ENCODE results near the gene MYH7.
"Not testable (repeated sequence)": the region's sequence is repeated elsewhere in the genome, so short reads cannot be mapped to it uniquely, and the experiment has no call there.

The MYH7 gene

DNA sequence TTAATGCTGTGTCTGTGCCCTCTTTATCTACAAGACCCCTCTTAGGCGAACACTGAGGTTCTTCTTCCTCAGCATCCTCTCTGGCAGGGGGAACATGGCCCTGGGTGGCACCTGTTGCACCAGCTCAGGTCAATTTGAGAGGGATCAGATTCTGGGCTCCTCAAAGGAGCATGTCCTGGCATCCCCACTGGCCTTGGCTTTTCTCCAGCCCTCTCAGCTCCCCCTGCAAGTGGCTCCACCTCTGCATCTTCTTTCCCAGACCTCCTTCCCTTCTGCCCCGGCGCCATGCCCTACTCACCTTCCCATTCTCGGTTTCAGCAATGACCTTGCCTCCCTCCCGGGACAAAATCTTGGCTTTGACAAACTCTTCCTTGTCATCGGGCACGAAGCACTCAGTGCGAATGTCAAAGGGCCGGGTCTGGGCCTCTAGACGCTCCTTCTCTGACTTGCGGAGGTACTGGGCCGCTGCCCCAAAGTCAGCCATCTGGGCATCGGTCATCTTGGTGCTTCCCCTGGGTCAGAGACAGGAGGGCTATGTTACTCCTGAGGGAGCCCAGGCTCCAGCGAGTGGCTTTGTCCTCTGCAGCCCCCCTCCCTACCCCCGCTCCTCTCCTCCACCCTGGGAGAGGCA, 28.6 kb downstream of the MYH7 start:
- no peak for DNase-seq

DNA sequence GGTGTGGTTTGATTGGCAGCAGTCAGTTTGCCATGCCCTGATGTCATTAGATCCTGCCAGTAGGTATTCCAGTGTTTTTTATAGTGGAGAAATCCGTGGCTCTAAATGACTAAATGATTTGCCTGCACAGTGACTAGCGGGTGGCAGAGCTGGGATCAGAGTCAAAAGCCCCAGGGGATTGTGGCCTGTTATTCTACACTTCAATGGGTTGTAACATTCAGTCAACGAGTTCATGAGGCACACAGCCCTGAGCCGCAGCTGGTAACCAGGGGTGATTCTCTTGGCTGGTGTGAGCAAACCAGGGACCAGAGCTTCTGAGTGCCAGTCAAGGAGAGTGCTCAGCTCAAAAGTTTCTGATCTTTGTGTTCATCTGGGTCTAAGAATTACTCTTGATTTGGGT, 29.2 kb downstream of the MYH7 start:
- DNase-seq: no peak

DNA sequence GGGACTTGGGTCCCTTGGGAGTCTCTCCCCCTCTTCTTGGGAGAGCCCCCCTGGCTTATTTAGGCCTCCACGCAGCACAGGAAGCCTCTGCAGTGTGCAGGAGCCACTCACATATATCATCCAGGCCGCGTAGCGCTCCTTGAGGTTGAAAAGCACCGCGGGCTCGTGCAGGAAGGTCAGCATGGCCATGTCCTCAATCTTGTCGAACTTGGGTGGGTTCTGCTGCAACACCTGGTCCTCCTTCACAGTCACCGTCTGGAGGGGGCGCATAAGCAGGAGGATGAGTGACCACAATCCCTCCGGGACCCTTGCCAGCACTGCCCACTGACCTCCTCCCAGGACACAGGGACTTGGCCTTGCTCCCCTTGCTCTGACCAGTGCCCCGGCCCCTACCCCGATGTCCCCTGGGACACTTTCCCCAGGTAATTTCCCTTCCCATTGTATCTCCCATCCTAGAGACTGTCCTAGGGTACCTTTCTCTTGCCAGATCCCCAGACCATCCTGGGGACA, 29.9 kb downstream of the MYH7 start:
- DNase-seq: no peak

DNA sequence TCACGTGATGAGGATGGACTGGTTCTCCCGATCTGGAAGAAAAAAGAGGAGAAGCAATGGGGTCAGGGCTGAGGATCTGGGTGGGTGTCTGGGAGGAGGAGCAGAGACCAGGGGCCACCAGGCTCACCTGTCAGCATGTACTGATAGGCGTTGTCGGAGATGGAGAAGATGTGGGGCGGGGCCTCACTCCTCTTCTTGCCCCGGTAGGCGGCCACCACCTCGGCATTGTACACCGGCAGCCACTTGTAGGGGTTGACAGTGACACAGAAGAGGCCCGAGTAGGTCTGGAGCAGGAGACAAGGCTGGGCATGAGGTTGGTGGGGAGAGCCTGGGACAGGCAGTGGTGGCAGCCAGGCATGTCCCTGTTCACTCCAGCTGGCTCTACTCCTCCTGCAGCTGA, 30.4 kb downstream of the MYH7 start:
- no peak for DNase-seq

DNA sequence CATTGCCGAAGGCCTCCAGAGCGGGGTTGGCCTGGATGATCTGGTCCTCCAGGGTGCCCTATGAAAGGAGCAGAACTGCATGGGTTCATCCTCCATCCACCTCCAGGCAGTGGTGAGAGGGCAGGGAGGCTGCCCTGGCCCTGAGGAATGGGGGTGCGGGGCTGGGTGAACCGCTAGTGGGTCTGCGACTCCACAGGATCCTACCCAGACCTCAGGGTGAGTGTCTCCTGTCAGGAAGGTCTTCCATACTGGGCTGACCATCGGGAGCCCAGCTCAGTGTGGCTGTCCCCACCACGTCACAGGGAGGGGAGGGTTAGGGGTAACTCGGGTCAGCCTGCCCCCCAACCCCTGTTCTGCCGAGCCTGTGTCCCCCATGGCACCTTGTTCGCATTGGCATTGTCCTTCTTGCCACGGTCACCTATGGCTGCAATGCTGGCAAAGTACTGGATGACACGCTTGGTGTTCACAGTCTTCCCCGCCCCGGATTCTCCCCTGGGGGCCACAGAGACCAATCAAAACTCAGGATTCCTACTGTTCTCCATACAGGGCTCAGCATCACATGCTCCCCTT, 31.0 kb downstream of the MYH7 start:
- no peak for DNase-seq

DNA sequence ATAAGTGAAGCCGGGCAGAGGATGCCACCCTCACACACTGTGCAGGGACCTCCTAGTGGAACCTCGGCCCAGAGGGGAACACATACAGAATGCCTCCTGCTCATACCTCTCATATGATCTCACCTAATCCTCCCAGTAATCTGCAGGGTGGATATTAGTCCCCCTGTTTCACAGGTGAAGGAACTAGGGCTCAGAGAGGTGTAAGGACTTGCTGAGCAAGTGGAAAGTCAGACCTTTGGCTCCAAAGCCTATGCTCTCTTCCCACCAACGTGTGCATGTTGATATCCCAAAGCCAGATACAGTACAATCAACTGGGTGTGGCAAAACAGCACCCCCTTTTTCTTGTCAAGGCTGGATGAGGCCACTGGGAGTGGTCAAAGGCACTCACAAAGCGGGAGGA, 31.6 kb downstream of the MYH7 start:
- no peak for DNase-seq

DNA sequence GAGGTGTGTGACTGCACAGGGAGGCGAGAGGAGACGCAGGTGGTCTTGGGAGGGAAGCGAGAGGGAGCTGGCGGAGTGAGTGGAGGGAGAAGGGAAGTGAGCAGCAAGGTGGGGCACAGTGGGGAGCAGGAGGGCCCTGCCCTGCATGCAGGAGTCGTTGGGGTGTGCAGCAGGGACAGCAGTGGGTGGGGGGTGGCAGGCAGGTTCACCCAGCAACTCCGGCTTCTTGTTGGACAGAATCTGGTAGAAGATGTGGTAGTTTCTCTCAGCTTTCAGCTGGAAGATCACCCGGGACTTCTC, 32.4 kb downstream of the MYH7 start:
- no peak for DNase-seq

DNA sequence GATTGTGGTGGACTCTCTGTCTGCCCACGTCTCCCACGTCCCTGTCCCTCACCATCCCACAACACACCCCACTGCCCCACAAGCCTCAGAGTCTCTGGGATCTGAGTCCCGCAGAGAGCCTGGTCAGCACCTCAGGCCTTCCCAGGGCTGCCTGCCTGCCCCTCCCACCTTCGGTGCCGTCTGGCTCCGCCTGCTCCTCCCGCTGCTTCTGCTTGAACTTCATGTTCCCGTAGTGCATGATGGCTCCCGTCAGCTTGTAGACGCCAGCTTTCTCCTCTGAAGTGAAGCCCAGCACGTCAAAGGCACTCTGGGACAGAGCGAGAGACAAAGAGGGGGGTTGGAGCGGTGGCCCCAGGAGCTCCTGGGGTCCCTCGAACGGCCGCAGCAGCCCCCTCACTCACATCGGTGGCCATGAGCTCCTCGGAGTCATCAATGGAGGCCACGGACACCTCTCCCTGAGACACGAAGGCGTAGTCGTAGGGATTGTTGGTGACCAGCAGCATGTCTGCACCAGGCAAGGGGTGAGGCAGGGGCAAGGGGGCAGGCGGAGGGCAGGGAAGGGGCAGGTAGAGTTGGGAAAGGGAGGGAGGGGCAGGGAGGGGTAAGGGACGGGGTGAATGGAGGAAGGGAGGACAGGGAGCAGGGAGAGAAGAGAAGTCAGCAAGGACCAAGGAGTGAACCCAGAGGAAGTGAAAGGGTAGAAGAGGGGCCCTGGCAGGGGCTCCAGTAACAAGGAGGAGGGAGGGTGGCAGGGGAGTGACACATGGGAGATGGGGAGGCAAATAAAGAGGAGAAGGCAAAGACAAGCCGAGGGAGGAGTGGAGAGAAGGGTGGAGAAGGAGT, 32.9 kb downstream of the MYH7 start:
- no peak for DNase-seq

DNA sequence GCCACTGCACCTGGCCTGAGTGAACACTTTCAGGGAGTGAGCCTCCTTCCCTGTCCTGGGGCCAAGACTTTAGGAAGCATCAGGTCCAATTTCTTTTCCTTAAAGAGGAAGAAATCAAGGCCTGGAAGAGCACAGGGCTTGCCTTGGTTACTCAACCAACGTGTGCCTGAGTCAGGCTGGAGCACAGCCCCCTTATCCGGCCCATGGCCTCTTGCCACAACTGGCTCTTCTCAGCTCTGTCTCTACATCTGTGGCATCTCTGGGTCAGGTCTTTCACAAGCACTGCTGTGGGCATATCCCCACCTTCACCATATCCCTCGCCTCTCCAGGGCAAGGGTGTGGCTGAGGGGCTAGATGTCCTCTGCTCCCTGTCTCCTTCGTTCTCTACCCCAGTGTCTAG, 34.2 kb downstream of the MYH7 start:
- DNase-seq: no peak

DNA sequence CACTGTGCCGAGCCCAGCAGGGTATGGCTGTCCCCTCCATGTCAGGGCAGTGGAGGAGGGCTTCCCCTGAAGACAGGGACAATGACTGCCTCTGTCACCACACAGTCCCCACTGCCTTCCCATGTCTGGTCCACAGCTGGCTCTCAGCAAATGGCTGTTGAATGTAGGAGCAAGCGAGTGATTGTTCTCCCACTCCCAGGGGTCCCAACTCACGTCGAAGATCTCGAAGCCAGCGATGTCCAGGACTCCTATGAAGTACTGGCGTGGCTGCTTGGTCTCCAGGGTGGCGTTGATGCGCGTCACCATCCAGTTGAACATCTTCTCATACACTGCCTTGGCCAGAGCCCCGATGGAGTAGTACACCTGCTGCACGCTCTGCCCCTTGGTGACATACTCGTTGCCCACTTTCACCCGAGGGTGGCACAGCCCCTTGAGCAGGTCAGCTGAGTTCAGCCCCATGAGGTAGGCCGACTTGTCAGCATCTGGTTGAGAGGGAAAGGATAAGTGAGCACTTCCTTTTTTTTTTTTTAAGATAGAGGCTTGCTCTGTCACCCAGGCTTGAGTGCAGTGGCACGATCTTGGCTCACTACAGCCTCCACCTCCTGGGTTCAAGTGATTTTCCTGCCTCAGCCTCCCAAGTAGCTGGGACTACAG, 34.8 kb downstream of the MYH7 start:
- not testable (repeated sequence) for DNase-seq

DNA sequence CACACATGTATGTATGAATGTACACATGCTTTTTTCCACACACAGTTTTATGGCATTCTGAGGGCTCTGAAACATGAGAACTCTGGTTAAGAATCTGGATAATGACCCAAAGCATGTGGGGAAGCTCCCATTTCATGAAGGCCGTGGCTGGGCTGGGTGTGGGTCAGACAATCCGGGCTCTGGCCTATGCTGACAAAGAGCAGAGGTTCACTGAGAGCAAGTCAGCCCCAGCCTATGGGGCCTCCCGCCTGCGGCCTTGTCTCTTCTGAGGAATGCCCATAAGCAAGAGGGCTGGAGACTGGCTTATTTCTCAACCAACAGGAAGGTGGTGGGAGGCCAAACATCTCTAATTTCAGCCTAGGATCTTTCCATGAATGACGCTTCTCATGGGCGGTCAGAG, 35.9 kb downstream of the MYH7 start:
- no peak for DNase-seq

DNA sequence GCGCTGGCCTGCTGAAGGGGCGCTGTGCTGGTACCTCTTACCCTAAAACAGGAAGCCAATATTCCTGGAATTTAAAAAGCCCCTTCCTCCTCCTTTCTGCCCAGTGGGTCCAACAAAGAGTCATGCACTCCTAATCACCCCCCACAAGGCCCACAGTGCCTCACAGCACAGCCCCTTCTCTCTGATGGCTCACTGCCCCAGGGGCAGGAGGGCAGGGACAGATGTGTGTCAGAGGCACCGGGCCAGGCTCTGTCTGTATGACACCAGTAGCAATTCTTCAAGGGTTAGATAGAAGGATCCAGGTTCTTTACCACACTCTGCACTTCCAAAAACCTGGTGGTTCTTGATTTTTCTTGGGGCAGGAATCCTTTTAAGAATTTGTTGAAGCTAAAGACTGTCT, 36.3 kb downstream of the MYH7 start:
- DNase-seq: no peak

DNA sequence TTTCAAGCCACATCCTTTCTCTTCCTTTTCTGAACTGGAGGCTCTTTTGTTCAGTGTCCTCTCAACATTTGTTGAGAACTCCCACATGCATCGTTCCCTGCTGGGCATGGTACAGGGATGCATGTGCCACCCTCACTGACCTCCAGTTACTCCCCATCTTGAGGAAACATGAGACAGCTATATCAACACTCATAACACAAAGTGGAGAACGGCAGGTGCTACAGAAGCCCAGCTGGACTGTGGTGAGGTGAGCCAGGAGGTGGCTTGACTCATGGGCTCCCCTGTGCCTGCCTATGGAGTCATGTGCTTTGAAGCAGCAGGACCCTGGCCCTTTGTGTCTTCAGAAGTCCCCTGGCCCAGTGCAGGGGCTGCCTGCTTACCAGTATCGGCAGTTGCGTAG, 37.1 kb downstream of the MYH7 start:
- no peak for DNase-seq

DNA sequence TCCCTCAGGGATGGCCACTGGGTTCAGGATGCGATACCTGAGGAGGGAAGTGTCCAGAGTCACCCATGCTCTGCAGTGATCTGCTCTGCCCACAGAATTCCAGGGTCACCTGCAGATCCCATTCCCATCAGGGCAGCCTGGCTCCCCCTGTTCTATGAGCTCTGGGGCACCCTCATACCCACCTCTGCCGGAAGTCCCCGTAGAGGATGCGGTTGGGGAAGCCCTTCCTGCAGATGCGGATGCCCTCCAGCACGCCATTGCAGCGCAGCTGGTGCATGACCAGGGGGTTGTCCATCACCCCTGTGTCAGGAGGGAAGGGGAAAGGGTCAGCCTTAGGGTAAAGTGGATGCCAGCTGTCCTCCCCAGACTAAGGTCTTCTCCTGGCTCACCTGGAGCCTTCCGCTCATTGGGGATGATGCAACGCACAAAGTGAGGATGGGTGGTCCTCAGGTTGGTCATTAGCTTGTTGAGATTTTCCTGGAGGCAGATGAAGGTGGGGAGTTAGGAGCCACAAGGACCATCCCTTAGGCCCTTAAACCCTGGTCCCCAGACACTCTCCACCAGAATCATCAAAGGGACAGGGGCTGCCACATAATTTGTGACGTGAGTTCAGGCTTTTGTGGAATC, 38.6 kb downstream of the MYH7 start:
- DNase-seq: no peak

DNA sequence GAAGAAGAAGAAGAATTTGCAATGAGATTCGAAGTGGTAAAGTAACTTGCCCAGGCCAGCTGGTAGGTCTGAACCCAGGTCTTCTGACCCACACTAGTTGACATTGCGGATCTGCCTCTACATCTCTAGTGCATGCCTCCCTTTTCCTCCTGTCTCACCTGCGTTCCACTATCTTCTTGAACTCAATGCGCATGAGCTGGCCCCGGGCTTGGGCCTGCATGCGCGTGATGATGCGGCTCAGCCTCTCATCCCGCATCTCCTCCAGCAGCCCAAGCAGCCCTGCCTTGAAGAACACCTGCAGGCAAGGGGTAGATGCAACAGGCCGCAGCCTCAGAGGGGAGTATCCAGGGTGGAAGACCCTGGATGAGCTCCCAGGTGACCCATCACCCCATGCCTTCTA, 39.3 kb downstream of the MYH7 start:
- DNase-seq: no peak

DNA sequence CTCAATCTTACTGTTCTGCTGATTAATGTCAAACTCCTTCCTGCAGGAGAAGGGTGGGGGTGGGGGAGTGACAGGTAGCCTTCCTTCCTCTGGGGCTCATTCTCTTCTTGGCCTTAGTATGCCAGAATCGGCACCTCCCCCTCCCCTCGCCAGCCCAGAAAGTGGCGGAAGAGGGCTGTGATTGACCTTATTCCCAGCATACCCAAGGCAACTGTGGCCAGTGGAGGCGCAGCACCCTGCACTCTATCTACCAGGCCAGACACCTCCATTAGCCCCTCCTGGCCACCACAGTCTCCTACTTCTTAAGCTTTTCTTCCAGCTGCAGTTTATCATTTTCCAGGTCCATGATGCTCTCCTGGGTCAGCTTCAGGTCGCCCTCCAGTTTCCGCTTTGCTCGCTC, 42.8 kb downstream of the MYH7 start:
- DNase-seq: no peak

DNA sequence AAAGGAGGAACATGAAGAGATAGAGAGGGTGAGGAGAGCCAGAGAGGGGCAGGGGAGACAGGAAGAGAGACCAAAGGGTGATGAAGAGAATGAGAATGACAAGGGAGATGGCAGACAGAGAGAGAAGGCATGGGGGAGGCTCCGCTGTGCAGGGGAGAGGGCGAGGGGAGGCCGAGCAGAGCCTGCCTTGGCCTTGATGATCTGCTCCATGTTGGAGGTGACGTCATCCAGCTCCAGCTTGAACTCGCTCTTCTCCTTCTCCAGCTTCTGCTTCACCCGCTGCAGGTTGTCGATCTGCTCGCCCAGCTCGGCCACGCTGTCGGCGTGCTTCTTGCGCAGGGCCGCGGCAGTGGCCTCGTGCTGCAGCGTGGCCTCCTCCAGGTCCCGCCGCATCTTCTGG, 45.6 kb downstream of the MYH7 start:
- not testable (repeated sequence) for DNase-seq

DNA sequence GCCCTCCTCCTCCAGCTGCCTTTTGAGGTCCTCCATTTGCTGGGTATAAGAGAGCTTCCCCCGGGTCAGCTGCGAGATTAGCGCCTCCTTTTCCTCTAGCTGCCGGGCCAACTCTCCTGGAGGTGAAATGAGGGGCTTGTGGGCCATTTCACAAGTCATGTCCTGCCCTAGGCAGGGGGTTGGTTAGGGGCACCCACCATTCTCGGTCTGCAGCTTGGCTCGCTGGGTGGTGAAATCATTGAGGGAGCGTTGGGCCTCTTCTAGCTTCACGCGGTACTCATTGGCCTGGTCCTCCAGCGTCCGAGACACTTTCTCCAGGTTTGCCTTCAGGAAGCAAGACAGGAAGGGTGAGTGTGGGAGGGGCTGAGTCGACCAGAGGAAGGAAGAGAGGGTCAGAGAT, 46.1 kb downstream of the MYH7 start:
- DNase-seq: no peak

DNA sequence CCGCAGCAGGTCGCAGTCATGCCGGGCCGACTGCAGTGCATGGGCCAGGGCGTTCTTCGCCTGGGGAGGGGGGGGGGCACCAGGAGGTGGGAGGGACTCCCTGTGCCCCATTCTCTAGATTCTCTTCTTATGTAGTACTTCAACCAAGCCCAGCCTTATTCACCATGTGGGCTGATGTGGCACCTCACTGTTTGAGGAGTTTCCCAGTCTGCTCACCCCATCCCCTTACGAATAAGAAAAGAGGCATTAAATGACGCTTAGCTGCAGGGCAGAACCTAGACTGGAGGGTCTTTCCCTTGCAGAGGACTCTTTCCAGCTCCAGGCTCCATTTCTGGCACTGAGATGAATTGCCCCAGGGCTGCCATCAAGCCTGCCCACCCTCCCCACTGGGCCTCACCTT, 46.5 kb downstream of the MYH7 start:
- DNase-seq: no peak

DNA sequence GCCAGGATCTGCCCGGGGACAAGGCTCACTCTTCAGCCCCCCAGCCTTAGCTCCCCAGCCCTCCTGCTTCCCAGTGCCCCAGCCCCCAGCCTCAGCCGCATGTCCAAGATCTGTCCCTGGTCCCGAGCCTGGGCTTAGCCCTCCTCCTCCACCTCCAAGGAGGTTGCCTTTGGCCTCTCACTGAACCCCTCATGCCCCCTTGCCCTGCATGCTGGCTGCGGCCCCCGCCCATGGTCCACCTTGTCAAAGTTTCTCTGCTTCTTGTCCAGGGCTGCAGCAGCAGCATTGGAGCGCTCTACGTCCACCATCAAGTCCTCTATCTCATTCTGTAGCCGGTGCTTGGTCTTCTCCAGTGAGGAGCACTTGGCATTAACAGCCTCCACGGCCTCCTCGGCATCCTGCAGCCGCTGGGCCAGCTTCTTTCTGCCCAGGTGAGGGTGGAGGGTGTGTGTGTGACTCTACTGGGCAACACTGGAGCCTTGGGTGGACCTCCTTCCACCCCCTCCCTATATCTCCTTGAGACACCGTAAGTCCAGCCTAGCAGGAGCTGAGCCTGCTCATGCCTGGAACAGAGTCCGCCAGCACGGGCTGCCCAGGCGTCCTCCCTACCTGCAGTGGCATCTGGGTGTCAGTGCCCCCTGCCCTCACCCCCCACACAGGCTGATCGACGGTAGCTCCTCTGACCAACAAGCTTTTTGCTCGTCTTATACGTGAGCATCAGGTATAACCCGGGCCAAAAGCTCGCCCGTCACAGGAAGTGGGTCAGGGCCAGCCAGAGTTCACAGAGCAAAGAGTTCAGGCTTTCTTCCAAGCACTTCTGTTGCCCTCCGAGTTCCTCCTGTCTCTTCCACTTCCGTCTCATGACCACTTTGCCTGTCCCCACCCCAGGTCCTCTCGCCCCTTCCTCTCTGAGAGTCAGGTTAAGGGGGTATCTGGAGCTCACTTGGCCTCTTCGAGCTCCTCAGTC, 47.3 kb downstream of the MYH7 start:
- no peak for DNase-seq

DNA sequence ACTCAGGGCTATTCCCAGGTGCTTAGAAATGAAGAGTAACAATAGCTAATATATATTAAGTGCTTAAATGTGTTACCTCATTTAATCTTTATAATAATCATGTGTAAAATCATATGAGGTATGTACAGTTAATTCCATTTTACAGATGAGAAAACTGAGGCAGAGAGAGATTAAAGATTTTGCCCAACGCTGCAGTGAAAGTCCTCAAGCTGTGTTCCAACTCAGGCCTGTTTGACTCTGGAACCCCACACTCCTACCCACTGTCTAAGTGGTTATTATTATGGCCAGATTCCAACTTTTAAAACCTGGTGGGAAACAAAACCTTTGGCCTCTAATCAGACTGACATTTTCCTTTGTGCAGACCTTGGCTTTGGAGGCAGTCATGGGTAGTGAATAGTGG, 48.5 kb downstream of the MYH7 start:
- no peak for DNase-seq

DNA sequence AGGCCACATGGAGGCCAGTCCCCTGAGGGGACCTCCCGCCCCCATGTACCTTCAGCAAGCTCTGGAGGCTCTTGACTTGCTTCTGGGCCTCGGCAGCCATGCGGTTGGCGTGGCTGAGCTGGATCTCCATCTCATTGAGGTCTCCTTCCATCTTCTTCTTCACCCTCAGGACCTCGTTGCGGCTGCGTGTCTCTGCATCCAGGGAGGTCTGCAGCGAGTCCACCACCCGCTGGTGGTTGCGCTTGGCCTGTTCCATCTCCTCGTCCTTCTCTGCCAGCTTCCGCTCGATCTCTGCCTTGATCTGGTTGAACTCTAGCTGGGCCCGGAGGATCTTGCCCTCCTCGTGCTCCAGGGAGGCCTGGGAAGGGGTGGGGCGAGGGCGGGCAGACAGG, 49.2 kb downstream of the MYH7 start:
- not testable (repeated sequence) for DNase-seq

Data from activated T-cell treated with anti-CD3 and anti-CD28 coated beads, Interleukin-2, amount 50 U/mL, for 48 hours (primary cell).